DOHH2 (cell line): ENCODE measurements around the gene ST3GAL2.

Experiments used
- H3F3A ChIP-seq: fragments of 200-600 bp; sonication (generic), shearing (Covaris generic); 2 replicates; pipeline ENCODE4 v1.6.0; 2016; ENCODE audit warnings: antibody characterized with exemption, mild to moderate bottlenecking; ENCODE audit not compliant: control insufficient read depth, insufficient read depth
- H3K27ac ChIP-seq: fragments of 200-600 bp; sonication (generic); 2 replicates; pipeline ENCODE4 v1.5.1; 2014; ENCODE audit warnings: low read depth, mild to moderate bottlenecking, low read length, moderate library complexity
- H3K27me3 ChIP-seq: fragments of 200-600 bp; sonication (generic); 2 replicates; pipeline ENCODE4 v1.6.1; 2014; ENCODE audit warnings: mild to moderate bottlenecking, low read length, mixed read lengths; ENCODE audit not compliant: control insufficient read depth
- H3K36me3 ChIP-seq: fragments of 200-600 bp; sonication (generic); 2 replicates; pipeline ENCODE4 v1.6.1; 2014; ENCODE audit warnings: mild to moderate bottlenecking, low read length, moderate library complexity, mixed read lengths; ENCODE audit not compliant: control insufficient read depth
- H3K4me1 ChIP-seq: fragments of 200-600 bp; sonication (generic); 2 replicates; pipeline ENCODE4 v1.6.1; 2014; ENCODE audit warnings: mild to moderate bottlenecking, low read length, mixed read lengths; ENCODE audit not compliant: control insufficient read depth
- H3K4me2 ChIP-seq: fragments of 200-600 bp; sonication (generic); 2 replicates; pipeline ENCODE4 v1.6.0; 2014; ENCODE audit warnings: mild to moderate bottlenecking, low read length, moderate library complexity
- H3K4me3 ChIP-seq: fragments of 200-600 bp; sonication (generic); 2 replicates; pipeline ENCODE4 v1.5.1; 2014; ENCODE audit warnings: mild to moderate bottlenecking, low read length, mixed read lengths
- H3K79me2 ChIP-seq: fragments of 200-600 bp; sonication (generic); 2 replicates; pipeline ENCODE4 v1.6.1; 2014; ENCODE audit warnings: mild to moderate bottlenecking, low read length, mixed read lengths; ENCODE audit not compliant: control insufficient read depth
- H3K9me2 ChIP-seq: fragments of 200-600 bp; sonication (generic); replicated peaks from 2 replicates; pipeline ENCODE4 v1.6.1; 2014; ENCODE audit warnings: mild to moderate bottlenecking, low read length, mixed read lengths; ENCODE audit not compliant: control insufficient read depth
- H3K9me3 ChIP-seq: fragments of 200-600 bp; sonication (generic); 2 replicates; pipeline ENCODE4 v1.6.1; 2014; ENCODE audit warnings: antibody characterized with exemption, low read length, mixed read lengths; ENCODE audit not compliant: control insufficient read depth, insufficient read depth
- H4K20me1 ChIP-seq: fragments of 200-600 bp; sonication (generic); 2 replicates; pipeline ENCODE4 v1.6.0; 2014; ENCODE audit warnings: low read depth, mild to moderate bottlenecking, antibody characterized with exemption, low read length, moderate library complexity; ENCODE audit not compliant: control insufficient read depth, insufficient read depth
- CTCF ChIP-seq: fragments of 200-600 bp; sonication (generic); IDR thresholded peaks from one replicate; pipeline ENCODE4 v1.5.1; 2014; ENCODE audit warnings: antibody characterized with exemption, mild to moderate bottlenecking, low read depth, low read length; ENCODE audit not compliant: poor library complexity, severe bottlenecking
- EZH2phosphoT487 ChIP-seq: fragments of 200-600 bp; sonication (generic); IDR thresholded peaks from 2 replicates; pipeline ENCODE4 v1.6.1; 2017; ENCODE audit warnings: borderline replicate concordance, mild to moderate bottlenecking, antibody characterized with exemption, low read length, moderate library complexity, mixed read lengths

ST3GAL2 gene

GRCh38 chr16:70437582-70438557, 1.0 kb downstream of the ST3GAL2 start:
- Histone ChIP-seq H3K36me3 (peaks cover 36% of the 10 kb centered on the region), H3K4me3 (peak overlapping the region; percentile 100), H3F3A (peaks cover 11% of the 10 kb centered on the region), H3K9me3 (no peaks in the 10 kb centered on the region), H4K20me1 (no peaks in the 10 kb centered on the region), H3K27me3 (no peaks in the 10 kb centered on the region), H3K4me2 (peak overlapping the region; percentile 98), H3K4me1 (peaks cover 49% of the 10 kb centered on the region), H3K79me2 (peaks cover 55% of the 10 kb centered on the region), H3K27ac (peak overlapping the region; percentile 72), H3K9me2 (no peaks in the 10 kb centered on the region)
- no peak for TF ChIP-seq CTCF
- no peak for TF ChIP-seq EZH2phosphoT487

GRCh38 chr16:70437017-70437581, 1.8 kb downstream of the ST3GAL2 start:
- H4K20me1 ChIP-seq: no peaks in the 10 kb centered on the region
- H3K4me1 ChIP-seq: peaks cover 57% of the 10 kb centered on the region
- peaks cover 59% of the 10 kb centered on the region for H3K79me2 ChIP-seq
- H3K27me3 ChIP-seq: no peaks in the 10 kb centered on the region
- H3F3A ChIP-seq: peaks cover 18% of the 10 kb centered on the region
- H3K27ac ChIP-seq: peak overlapping the region; percentile 72
- H3K9me2 ChIP-seq: no peaks in the 10 kb centered on the region
- H3K36me3 ChIP-seq: peaks cover 36% of the 10 kb centered on the region
- peak overlapping the region; percentile 100 for H3K4me3 ChIP-seq
- no peaks in the 10 kb centered on the region for H3K9me3 ChIP-seq
- peak overlapping the region; percentile 98 for H3K4me2 ChIP-seq
- TF ChIP-seq EZH2phosphoT487: no peak
- TF ChIP-seq CTCF: no peak

GRCh38 chr16:70434484-70435260, 4.2 kb downstream of the ST3GAL2 start:
- Histone ChIP-seq H3K4me1 (peaks cover 73% of the 10 kb centered on the region), H3K27me3 (no peaks in the 10 kb centered on the region), H3K27ac (peak overlapping the region; percentile 100), H4K20me1 (no peaks in the 10 kb centered on the region), H3K9me2 (no peaks in the 10 kb centered on the region), H3K4me2 (peak overlapping the region; percentile 96), H3K4me3 (peak overlapping the region; percentile 69), H3K79me2 (peaks cover 72% of the 10 kb centered on the region), H3K9me3 (no peaks in the 10 kb centered on the region), H3F3A (peaks cover 37% of the 10 kb centered on the region), H3K36me3 (peaks cover 46% of the 10 kb centered on the region)
- TF ChIP-seq CTCF (no peak), EZH2phosphoT487 (no peak)
